IMR-90 (cell line): ENCODE measurements around the gene KIF13A. TPM values are rescaled to one million over a fixed set of nuclear protein-coding genes. Genes with fewer than 3 reads are reported as not detected.

Experiments
- ATAC-seq: fragments of 200-7000 bp; cut with Tn5 transposase; 2 replicates; pipeline ENCODE4 v1.9.1; 2020; ENCODE audit warnings: low read depth, mild to moderate bottlenecking, moderate library complexity
- BruUV-seq: library from RNA; stranded (reverse); fragments of 400-500 nt; replicated peaks from 2 replicates; lab custom pipeline; 2021; lab: Mats Ljungman, UMichigan
- CTCF ChIA-PET: fragments of 300-600 bp; formaldehyde crosslinking; extraction: SDS; loops from one replicate; lab custom pipeline; 2021; ENCODE audit warnings: antibody characterized with exemption; lab: Yijun Ruan, JAX
- POLR2A ChIA-PET: fragments of 300-600 bp; sonication (Branson Sonifier 250); formaldehyde crosslinking; loops from one replicate; lab custom pipeline; 2022; ENCODE audit warnings: antibody characterized with exemption; ENCODE audit not compliant: unreplicated experiment; lab: Charles Lee
- DNase-seq: peaks from one replicate; pipeline ENCODE4 v3.0.0; 2013
- H2AFZ ChIP-seq: replicated peaks from 2 replicates; pipeline ENCODE3; 2013; ENCODE audit warnings: low read length, mild to moderate bottlenecking; ENCODE audit not compliant: poor library complexity
- H2AK5ac ChIP-seq: 2 replicates; pipeline ENCODE4 v1.6.1; 2013; ENCODE audit warnings: low read depth, low read length, inconsistent platforms
- H2AK9ac ChIP-seq: replicated peaks from 2 replicates; pipeline ENCODE3; 2013; ENCODE audit warnings: mild to moderate bottlenecking, low read depth, low read length, moderate library complexity; ENCODE audit not compliant: poor library complexity
- H2BK120ac ChIP-seq: 2 replicates; pipeline ENCODE4 v1.6.1; 2013; ENCODE audit warnings: low read depth, low read length, inconsistent platforms
- H2BK15ac ChIP-seq: 3 replicates; pipeline ENCODE4 v1.6.1; 2013; ENCODE audit warnings: low read depth, low read length, inconsistent platforms
- H2BK20ac ChIP-seq: 2 replicates; pipeline ENCODE4 v1.6.1; 2013; ENCODE audit warnings: low read depth, mild to moderate bottlenecking, inconsistent platforms, low read length, moderate library complexity
- H2BK5ac ChIP-seq: 2 replicates; pipeline ENCODE4 v1.6.1; 2013; ENCODE audit warnings: mild to moderate bottlenecking, low read depth, low read length, inconsistent platforms; ENCODE audit not compliant: poor library complexity, severe bottlenecking
- H3K14ac ChIP-seq: replicated peaks from 2 replicates; pipeline ENCODE4 v1.6.1; 2013; ENCODE audit warnings: low read depth, low read length, inconsistent platforms
- H3K18ac ChIP-seq: 2 replicates; pipeline ENCODE4 v1.6.1; 2013; ENCODE audit warnings: low read depth, low read length, control low read depth
- H3K23ac ChIP-seq: 2 replicates; pipeline ENCODE4 v1.6.1; 2013; ENCODE audit warnings: low read depth, low read length, inconsistent platforms
- H3K27ac ChIP-seq: 2 replicates; pipeline ENCODE4 v1.5.1; 2013; ENCODE audit warnings: mild to moderate bottlenecking, control low read depth, low read length; ENCODE audit not compliant: insufficient read depth
- H3K27me3 ChIP-seq: 2 replicates; pipeline ENCODE4 v1.6.1; 2013; ENCODE audit warnings: low read length; ENCODE audit not compliant: control insufficient read depth, insufficient read depth
- H3K36me3 ChIP-seq: 2 replicates; pipeline ENCODE4 v1.6.1; 2013; ENCODE audit warnings: low read length, mixed read lengths; ENCODE audit not compliant: control insufficient read depth, insufficient read depth
- H3K4ac ChIP-seq: 2 replicates; pipeline ENCODE4 v1.6.1; 2013; ENCODE audit warnings: low read depth, low read length, inconsistent platforms
- H3K4me1 ChIP-seq: 2 replicates; pipeline ENCODE4 v1.6.1; 2013; ENCODE audit warnings: low read length, mixed read lengths; ENCODE audit not compliant: control insufficient read depth, insufficient read depth
- H3K4me2 ChIP-seq: 2 replicates; pipeline ENCODE4 v1.6.1; 2013; ENCODE audit warnings: low read depth, mild to moderate bottlenecking, control low read depth, low read length, moderate library complexity
- H3K4me3 ChIP-seq: 2 replicates; pipeline ENCODE4 v1.5.1; 2013; ENCODE audit warnings: low read depth, mild to moderate bottlenecking, control low read depth, low read length, moderate library complexity; ENCODE audit not compliant: insufficient read depth
- H3K56ac ChIP-seq: 2 replicates; pipeline ENCODE4 v1.6.1; 2013; ENCODE audit warnings: low read length, inconsistent platforms; ENCODE audit not compliant: insufficient read depth; ENCODE audit errors: extremely low read depth
- H3K79me1 ChIP-seq, 2 experiments: 2 replicates each; pipeline ENCODE4 v1.6.1; 2013; ENCODE audit warnings: low read length in 2 of 2, inconsistent platforms in 1 of 2, low read depth in 1 of 2
- H3K9ac ChIP-seq: 2 replicates; pipeline ENCODE4 v1.6.1; 2013; ENCODE audit warnings: low read depth, low read length, control low read depth
- H3K9me1 ChIP-seq: 2 replicates; pipeline ENCODE4 v1.6.1; 2013; ENCODE audit warnings: low read length, inconsistent platforms; ENCODE audit not compliant: insufficient read depth
- H3K9me3 ChIP-seq: 2 replicates; pipeline ENCODE4 v1.6.1; 2013; ENCODE audit warnings: low read length; ENCODE audit not compliant: control insufficient read depth, insufficient read depth
- H4K20me1 ChIP-seq: 2 replicates; pipeline ENCODE4 v1.6.1; 2013; ENCODE audit warnings: low read length, inconsistent platforms; ENCODE audit not compliant: insufficient read depth
- H4K5ac ChIP-seq: 2 replicates; pipeline ENCODE4 v1.6.1; 2013; ENCODE audit warnings: mild to moderate bottlenecking, low read depth, low read length, control low read depth
- H4K8ac ChIP-seq, 2 experiments: 2 replicates each; pipeline ENCODE4 v1.6.1; 2013; ENCODE audit warnings: low read depth in 2 of 2, low read length in 2 of 2, control low read depth in 1 of 2, inconsistent platforms in 1 of 2
- H4K91ac ChIP-seq: 2 replicates; pipeline ENCODE4 v1.6.1; 2013; ENCODE audit warnings: low read depth, low read length, inconsistent platforms; ENCODE audit not compliant: insufficient read depth
- BHLHE40 ChIP-seq: fragments of 150-350 bp; IDR thresholded peaks from 2 replicates; pipeline ENCODE4 v1.6.1; 2016; ENCODE audit warnings: mild to moderate bottlenecking, low read depth, low read length
- CTCF ChIP-seq: conservative IDR thresholded peaks from 2 replicates; pipeline ENCODE4 v1.5.1; 2012; ENCODE audit warnings: mild to moderate bottlenecking, low read depth, low read length, improper control_type of control experiment
- ELK1 ChIP-seq: fragments of 150-350 bp; IDR thresholded peaks from 2 replicates; pipeline ENCODE4 v1.6.1; 2016; ENCODE audit warnings: low read depth, mild to moderate bottlenecking, low read length, moderate library complexity, borderline replicate concordance
- NFE2L2 ChIP-seq: fragments of 150-350 bp; IDR thresholded peaks from 2 replicates; pipeline ENCODE4 v1.6.1; 2016; ENCODE audit warnings: low read depth, mild to moderate bottlenecking, low read length
- RAD21 ChIP-seq: IDR thresholded peaks from 2 replicates; pipeline ENCODE4 v1.6.1; 2012; ENCODE audit warnings: low read length, improper control_type of control experiment
- RCOR1 ChIP-seq: IDR thresholded peaks from 2 replicates; pipeline ENCODE4 v1.6.1; 2012; ENCODE audit warnings: mild to moderate bottlenecking, low read length, improper control_type of control experiment; ENCODE audit not compliant: insufficient replicate concordance
- RFX5 ChIP-seq: IDR thresholded peaks from 2 replicates; pipeline ENCODE4 v1.8.0; 2012; ENCODE audit warnings: low read depth, mild to moderate bottlenecking, low read length, moderate library complexity
- SMC3 ChIP-seq: fragments of 150-350 bp; IDR thresholded peaks from 2 replicates; pipeline ENCODE4 v1.6.1; 2016; ENCODE audit warnings: low read depth, mild to moderate bottlenecking, antibody characterized with exemption, low read length, moderate library complexity
- WGBS, 2 experiments: methylation state at CpG; one replicate each; pipeline versions ENCODE4 v1.1.5 to v1.1.7; 2013; ENCODE audit warnings: missing lambda C conversion rate in 2 of 2; ENCODE audit not compliant: insufficient read length in 1 of 2; ENCODE audit errors: extremely low coverage in 2 of 2; 5-methylcytosine and 5-hydroxymethylcytosine counted together
- dilution Hi-C: fragments of 300-500 bp; cut with HindIII; formaldehyde crosslinking; loops from one replicate; pipeline ENCODE4 v1.14.3; 2018; ENCODE audit warnings: low sequenced_read_pairs; ENCODE audit not compliant: unreplicated experiment
- in situ Hi-C: fragments of 300-500 bp; cut with MboI; formaldehyde crosslinking; loops from 3 replicates; pipeline ENCODE4 v1.14.3; 2019; ENCODE audit warnings: low sequenced_read_pairs, inconsistent platforms, mixed read lengths
- intact Hi-C: fragments of 100-400 bp; cut with micrococcal nuclease; formaldehyde crosslinking; loops from 2 replicates; pipeline ENCODE4 v1.10.0; 2022
- polyA plus RNA-seq, 3 experiments: library from polyadenylated mRNA; depleted of rRNA; stranded (reverse); fragments of >200 nt; gene quantifications; 2 replicates each; pipeline ENCODE4 v1.2.3, GENCODE V29; 2012; ENCODE audit warnings: low replicate concordance in 1 of 3
- total RNA-seq: library from RNA; depleted of rRNA; stranded (reverse); fragments of >200 nt; gene quantifications from 2 replicates; pipeline ENCODE4 v1.2.3, GENCODE V29; 2012

The KIF13A gene
- total and polyA plus RNA-seq, 2 of the 4 experiments (the other 2 are of a cell fraction) = 23.3 to 51.8 TPM

- dilution Hi-C loops (no loop called here), in situ Hi-C loops (no loop called here), intact Hi-C loops (no loop called here)
- Histone ChIP-seq H3K9me3 (no peaks in the 10 kb centered on the region), H3K23ac (no peak overlapping the region), H2BK120ac (no peak overlapping the region), H3K14ac (no peak overlapping the region), H2BK15ac (no peak overlapping the region), H4K20me1 (no peaks in the 10 kb centered on the region), H3K36me3 (no peaks in the 10 kb centered on the region), H3K27me3 (0 out of 2 replicates have a peak, but pooled peaks cover 2% of the 10 kb centered on the region), H3K4me1 (no peaks in the 10 kb centered on the region), H3K9ac (no peak overlapping the region), H2BK20ac (no peak overlapping the region), H3K56ac (no peak overlapping the region), H3K27ac (no peak overlapping the region), H2BK5ac (no peak overlapping the region), H3K4ac (no peak overlapping the region), H2AK9ac (no peak overlapping the region), H3K79me1 (no peaks in the 10 kb centered on the region), H2AK5ac (no peak overlapping the region), H4K5ac (no peak overlapping the region), H3K4me3 (no peak overlapping the region), H4K8ac (no peak overlapping the region), H3K4me2 (no peak overlapping the region), H3K18ac (no peak overlapping the region), H4K91ac (no peak overlapping the region), H3K9me1 (no peaks in the 10 kb centered on the region; the same call in 1 of the 2 replicates), H2AFZ (no peak overlapping the region)
- ChIA-PET CTCF (no interaction called here), POLR2A (no interaction called here)
- no TSS peak for BruUV-seq
- DNase-seq (no peak), ATAC-seq (no peak)
- TF ChIP-seq NFE2L2 = no peak
- no peak for TF ChIP-seq SMC3
- TF ChIP-seq RAD21 = no peak
- no peak for TF ChIP-seq ELK1
- TF ChIP-seq RCOR1 = no peak
- no peak for TF ChIP-seq CTCF
- no peak for TF ChIP-seq RFX5
- no peak for TF ChIP-seq BHLHE40
- 91% methylated on average over 4 of the region's 30 CpGs; no CpG with 5 or more reads in 1 of the 2 experiments for WGBS, 2 experiments
Observed at GRCh38 chr6:18011287-18011686, 23.9 kb upstream of the KIF13A start.
